HT-29 (cell line): ENCODE data around the gene ARSK. TPM values are rescaled to one million over a fixed set of nuclear protein-coding genes. Genes with fewer than 3 reads are reported as not detected.
"Not testable (repeated sequence)": the region's sequence is repeated elsewhere in the genome, so short reads cannot be mapped to it uniquely, and the experiment has no call there.

Experiments
- DNase-seq: peaks from one replicate; pipeline ENCODE4 v3.0.0-alpha.2; 2015; ENCODE audit warnings: low spot score
- total RNA-seq: library from RNA; depleted of rRNA; stranded (reverse); fragments of >200 nt; shearing (Covaris generic); gene quantifications from 2 replicates; pipeline ENCODE4 v1.2.3, GENCODE V29; 2014

Gene ARSK
- total RNA-seq, 1 experiment from 2014 or later = 1.7 TPM

DNA sequence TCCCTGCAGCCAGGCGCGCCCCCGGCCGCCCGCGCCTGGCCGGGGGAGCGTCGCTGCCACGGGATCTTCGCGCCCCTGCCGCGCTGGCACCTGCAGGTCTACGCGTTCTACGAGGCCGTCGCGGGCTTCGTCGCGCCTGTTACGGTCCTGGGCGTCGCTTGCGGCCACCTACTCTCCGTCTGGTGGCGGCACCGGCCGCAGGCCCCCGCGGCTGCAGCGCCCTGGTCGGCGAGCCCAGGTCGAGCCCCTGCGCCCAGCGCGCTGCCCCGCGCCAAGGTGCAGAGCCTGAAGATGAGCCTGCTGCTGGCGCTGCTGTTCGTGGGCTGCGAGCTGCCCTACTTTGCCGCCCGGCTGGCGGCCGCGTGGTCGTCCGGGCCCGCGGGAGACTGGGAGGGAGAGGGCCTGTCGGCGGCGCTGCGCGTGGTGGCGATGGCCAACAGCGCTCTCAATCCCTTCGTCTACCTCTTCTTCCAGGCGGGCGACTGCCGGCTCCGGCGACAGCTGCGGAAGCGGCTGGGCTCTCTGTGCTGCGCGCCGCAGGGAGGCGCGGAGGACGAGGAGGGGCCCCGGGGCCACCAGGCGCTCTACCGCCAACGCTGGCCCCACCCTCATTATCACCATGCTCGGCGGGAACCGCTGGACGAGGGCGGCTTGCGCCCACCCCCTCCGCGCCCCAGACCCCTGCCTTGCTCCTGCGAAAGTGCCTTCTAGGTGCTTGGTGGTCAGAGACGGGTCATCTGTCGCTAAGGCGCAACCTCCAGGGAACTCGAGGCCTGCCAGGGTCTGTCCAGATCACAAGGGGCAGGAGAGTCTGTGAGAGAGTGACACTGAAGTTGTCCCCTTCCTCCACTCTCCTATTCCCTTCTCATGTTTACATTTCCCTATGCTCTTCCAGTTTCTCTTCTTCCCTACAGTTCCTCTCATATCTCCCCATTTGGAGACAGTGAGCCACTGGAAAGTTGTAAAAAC, 66.3 kb downstream of the ARSK start:
- DNase-seq = no peak

DNA sequence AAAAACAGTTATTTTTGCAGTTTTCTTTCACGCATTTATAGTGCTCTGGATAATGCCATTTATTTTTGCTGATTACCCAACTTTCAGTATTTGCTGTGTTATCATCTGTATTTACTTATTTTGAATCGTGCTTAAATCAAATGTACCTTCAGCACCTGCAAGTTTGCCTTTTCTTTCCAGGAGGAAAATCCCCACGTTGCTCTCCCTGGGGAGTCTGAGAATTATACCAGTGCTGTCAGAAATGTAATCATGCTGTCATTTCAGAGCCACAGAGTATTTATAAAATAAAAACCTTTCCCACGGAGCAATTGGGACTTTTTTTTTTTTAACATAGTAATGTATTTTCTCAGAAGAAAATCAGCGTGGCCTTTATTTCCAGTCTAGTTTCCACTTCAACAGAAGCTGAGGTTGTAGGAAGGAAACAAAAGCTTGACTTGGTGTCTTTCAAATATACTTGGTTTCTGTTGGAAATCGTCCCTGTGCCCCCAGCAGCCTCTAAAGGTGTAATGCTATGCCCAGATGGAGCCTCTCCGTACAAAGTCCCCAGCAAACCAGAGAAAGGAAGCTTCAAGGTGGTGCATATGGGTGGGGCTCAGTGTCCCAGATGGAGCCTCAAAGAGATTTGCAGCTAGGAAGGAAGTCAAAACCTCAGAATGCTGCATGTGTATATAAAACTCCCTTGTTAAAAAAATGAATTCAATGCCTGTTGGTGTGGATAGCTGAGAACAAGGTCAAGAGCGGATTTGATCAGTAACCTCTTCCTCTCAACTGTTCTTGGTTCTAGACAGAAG, 67.1 kb downstream of the ARSK start:
- DNase-seq = no peak

DNA sequence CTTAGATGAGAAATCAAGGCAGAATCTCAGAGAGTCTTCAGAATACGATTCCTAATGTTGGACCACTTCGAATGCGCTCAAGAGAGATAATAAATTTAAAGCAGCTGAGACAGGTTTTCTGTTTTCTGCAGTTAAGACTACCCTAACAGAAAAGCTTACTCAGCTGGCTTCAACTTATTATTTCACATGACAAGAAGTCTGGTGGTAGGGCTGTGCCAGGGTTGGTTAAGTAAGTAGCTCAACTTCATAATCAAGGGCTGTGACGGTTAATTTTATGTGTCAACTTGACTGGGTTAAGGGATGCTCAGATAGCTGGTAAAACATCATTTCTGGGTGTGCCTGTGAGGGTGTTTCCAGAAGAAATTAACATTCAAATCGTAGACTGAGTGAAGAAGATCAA, 68.8 kb downstream of the ARSK start:
- DNase-seq = no peak

DNA sequence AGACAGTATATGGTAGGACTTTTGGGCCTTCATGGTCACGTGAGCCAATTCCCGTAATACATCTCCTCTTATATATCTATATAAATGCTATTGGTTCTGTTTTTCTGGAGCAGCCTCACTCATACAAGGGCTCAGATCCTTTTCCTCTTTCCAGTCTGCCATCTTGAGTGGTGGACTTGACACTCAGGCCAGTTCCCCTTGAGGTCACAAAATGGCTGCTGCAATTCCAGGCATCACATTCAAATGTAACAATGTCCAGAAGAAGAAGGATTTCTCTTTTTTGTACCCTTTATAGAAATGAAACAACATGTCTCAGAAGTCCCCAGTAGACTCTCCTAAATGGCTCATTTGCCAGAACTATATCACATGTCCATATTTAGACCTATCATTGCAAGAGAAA, 69.5 kb downstream of the ARSK start:
- DNase-seq = no peak

DNA sequence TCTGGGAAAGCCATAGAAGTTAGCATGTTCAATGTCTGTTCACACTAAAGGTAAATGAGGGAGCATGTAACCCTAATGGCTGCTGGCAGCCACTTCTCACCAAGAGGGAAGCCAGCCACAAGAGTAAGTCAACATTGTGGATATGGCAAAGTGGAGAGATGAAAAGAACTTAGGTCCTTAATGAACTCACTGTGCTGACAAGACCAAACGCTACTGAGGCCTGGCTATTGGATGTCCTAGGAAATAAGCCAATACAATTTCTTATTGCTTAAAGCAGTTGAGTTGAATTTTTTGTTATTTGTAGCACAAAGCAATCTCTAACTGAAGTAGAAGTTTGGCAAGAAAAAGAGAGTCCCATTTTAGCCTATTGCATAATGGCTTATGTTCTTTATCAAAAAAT, 71.8 kb downstream of the ARSK start:
- no peak for DNase-seq

DNA sequence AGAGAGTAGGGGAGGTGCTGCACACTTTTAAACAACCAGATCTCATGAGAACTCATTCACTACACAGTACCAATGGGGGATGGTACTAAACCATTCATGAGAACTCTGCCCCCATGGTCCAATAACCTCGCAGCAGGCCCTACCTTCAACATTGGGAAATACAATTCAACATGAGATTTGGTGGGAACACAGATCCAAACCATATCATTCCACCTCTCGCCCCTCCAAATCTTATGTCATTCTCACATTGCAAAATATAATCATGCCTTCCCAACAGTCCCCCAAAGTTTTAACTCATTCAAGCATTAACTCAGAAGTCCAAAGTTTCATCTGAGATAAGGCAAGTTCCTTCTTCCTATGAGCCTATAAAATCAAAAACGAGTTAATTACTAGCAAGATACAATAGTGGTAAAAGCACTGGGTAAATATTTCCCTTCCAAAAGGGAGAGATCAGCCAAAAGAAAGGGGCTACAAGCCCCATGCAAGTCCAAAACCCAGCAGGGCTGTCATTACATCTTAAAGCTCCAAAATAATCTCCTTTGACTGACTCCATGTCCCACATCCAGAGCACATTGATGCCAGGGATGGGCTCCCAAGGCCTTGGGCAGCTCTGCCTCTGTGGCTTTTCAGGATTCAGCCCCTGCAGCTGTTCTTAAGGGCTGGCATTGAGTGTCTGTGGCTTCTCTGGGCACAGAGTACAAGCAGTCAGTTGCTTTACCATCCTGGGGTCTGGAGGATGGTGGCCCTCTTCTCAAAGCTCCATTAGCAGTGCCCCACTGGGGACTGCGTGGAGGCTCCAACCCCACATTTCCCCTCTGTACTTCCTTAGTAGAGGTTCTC, 73.3 kb downstream of the ARSK start:
- DNase-seq = no peak

DNA sequence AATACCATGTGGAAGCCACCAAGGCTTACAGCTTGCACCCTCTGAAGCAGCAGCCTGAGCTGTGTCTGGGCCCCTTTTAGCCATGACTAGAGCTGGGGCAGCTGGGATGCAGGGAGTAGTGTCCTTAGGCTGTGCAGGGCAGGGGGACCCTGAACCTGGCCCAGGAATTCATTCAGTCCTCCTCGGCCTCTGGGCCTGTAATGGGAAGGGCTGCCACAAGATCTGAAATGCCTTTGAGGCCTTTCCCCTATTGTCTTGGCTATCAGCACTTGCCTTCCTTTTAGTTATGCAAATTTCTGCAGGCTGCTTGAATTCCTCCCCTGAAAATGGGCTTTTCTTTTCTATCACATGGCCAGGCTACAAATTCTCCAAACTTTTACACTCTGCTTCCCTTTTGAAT, 74.0 kb downstream of the ARSK start:
- no peak for DNase-seq

DNA sequence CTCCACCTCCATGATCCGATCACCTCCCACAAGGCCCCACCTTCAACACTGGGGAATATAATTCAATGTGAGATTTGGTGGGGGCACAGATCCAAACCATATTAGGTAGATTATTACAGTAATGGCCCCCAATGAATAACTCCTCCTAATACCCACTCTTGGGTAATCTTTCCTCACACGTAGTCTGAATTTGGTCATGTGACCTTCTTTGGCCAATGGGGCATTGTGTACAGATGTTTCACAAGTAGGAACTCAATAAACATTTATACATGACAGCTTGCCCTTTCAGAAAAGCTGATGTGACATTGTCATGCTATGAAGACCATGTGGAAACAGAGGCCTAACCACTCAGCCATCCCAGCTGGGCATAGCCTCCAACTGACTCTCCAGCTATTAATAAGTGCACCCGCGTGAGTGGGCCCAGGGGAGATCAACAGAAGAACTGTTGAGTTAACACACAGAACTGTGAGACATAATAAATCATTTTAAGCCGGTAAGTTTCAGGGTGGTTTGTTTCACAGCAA, 75.6 kb downstream of the ARSK start:
- no peak for DNase-seq

- DNase-seq = no peak
Measured at GRCh38 chr5:95631255-95631958, 76.5 kb downstream of the ARSK start.

- DNase-seq = no peak
Measured at GRCh38 chr5:95631991-95632675, 77.2 kb downstream of the ARSK start.

DNA sequence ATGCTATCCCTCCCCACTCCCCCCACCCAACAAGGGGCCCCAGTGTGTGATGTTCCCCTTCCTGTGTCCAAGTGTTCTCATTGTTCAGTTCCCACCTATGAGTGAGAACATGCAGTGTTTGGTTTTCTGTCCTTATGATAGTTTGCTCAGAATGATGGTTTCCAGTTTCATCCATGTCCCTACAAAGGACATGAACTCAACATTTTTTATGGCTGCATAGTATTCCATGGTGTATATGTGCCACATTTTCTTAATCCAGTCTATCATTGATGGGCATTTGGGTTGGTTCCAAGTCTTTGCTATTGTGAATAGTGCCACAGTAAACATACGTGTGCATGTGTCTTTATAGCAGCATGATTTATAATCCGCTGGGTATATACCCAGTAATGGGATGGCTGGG, 78.0 kb downstream of the ARSK start:
- DNase-seq = not testable (repeated sequence)

GRCh38 chr5:95633671-95634070, 78.8 kb downstream of the ARSK start:
- DNase-seq = no peak

DNA sequence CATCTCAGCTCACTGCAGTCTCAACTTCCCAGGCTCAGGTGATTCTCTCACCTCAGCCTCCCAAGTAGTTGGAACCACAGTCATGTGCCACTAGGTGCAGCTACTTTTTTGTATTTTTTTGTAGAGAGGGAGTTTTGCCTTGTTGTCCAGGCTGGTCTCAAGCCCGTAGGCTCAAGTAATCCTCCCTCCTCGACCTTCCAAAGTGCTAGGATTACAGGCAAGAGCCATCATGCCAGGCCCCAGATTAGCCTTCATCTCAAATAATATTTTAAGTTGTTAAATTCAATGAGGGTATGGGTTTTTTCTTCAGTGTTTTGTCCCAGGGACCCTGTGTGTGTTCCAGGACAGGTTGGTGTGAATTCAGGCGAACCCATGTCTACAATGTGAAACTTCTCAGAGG, 79.2 kb downstream of the ARSK start:
- no peak for DNase-seq

- no peak for DNase-seq
Measured at GRCh38 chr5:95638632-95639031, 83.7 kb downstream of the ARSK start.

DNA sequence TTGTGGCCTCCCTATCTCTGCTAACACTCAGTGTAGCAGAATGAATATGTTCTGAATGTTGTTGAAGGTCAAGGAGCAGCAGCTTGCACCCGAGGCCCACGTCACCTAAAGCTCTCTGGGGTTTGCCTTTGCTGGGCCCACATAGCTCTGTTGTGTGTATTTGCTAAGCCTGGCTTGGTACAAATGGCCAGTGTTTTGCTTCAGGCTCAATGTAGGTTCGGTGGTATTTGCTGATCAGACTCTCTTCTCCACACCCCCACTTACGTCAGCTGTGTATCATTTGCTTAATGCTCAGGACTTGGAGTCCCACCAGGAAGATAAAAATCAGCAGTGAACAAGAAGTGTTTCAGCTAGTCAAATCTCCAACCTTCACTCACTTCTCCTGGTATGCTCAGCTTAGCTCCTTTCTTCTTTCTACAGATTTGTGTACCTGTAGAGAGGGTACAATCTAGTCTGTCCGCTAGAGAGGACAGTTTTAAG, 86.9 kb downstream of the ARSK start:
- no peak for DNase-seq

DNA sequence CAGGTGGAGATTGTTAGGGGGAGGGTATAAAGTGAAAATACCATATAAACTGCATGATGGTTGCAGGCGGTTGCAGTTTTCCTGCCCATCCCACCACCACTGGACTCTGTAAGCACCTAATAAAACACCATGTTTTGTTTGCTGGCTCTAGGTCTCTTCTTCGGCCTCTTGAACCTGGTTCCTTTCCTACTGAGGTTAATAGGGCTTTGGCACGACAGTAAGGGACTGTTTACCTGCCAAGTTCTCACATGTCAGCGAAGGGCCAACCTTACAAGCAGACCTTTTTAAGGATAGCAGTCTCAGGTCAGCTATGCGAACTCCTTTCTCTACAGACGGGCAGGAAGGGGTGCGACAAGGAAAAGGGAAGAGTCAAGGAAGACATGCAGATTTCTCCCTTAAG, 88.3 kb downstream of the ARSK start:
- no peak for DNase-seq

- peak; percentile 70 for DNase-seq
Measured at GRCh38 chr5:95644351-95645042, 89.6 kb downstream of the ARSK start.

DNA sequence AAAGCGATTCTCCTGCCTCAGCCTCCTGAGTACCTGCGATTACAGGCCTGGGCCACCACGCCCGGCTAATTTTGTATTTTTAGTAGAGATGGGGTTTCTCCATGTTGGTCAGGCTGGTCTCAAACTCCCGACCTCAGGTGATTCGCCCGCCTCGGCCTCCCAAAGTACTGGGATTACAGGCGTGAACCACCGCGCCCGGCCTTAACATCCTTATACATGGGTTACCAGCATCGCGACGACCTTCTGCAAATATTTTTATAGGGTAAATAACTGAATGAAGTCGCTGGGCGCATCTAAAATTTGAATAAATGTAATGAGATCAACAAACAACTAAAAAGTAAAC, 91.3 kb downstream of the ARSK start:
- not testable (repeated sequence) for DNase-seq

- DNase-seq = peak; percentile 99
Measured at GRCh38 chr5:95646569-95647431, 91.9 kb downstream of the ARSK start, which contains the start of gene RFESD. TSS of gene RFESD (plus strand) at chr5:95646777. CDS start at chr5:95652272, 5,495 bp downstream.
